ENCODE data around the gene ADGRD2. TPM values are rescaled to one million over a fixed set of nuclear protein-coding genes. Genes with fewer than 3 reads are reported as not detected.

ADGRD2 gene
- total RNA-seq, 1 donor from 2014 or later = not detected

DNA sequence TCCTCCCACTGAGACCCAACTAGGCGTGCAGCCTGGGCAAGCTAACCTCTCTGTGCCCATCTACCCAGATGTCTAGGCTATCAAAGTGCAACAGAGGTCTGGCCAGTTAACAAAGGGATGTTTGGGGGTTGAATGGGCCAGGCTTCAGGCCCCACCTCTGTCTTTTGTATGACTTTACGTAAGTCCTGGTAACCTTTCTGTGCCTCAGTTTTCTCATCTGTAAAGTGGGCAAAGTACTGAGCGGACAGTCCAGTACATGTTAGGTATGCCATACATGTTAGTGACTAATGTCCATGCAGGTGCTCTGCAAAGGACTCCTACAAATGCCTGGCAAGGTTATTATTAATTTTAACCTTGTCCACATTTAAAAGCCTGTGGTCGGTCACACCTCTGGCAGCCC is 43.0 kb downstream of the ADGRD2 start:
- no peak overlapping the region for H3K4me3 Mint-ChIP-seq
- TF ChIP-seq, protein P1, sequence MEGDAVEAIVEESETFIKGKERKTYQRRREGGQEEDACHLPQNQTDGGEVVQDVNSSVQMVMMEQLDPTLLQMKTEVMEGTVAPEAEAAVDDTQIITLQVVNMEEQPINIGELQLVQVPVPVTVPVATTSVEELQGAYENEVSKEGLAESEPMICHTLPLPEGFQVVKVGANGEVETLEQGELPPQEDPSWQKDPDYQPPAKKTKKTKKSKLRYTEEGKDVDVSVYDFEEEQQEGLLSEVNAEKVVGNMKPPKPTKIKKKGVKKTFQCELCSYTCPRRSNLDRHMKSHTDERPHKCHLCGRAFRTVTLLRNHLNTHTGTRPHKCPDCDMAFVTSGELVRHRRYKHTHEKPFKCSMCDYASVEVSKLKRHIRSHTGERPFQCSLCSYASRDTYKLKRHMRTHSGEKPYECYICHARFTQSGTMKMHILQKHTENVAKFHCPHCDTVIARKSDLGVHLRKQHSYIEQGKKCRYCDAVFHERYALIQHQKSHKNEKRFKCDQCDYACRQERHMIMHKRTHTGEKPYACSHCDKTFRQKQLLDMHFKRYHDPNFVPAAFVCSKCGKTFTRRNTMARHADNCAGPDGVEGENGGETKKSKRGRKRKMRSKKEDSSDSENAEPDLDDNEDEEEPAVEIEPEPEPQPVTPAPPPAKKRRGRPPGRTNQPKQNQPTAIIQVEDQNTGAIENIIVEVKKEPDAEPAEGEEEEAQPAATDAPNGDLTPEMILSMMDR (IDR thresholded peaks at IDR 0.05) = no peak
- ATAC-seq (ENCODE audit: low read depth) (no peak), DNase-seq (no peak)
- POLR2A ChIA-PET = no interaction called here
- H3K27ac Mint-ChIP-seq = no peak overlapping the region
- H3K9me3 Mint-ChIP-seq = no peaks in the 10 kb centered on the region
- CTCF ChIA-PET = no interaction called here
- H3K27me3 Mint-ChIP-seq = peaks cover 13% of the 10 kb centered on the region
- no peaks in the 10 kb centered on the region for H3K36me3 Mint-ChIP-seq (ENCODE audit: low read depth)
- intact Hi-C loops (cut with micrococcal nuclease) = no loop called here
- peaks cover 7% of the 10 kb centered on the region for H3K4me1 Mint-ChIP-seq

DNA sequence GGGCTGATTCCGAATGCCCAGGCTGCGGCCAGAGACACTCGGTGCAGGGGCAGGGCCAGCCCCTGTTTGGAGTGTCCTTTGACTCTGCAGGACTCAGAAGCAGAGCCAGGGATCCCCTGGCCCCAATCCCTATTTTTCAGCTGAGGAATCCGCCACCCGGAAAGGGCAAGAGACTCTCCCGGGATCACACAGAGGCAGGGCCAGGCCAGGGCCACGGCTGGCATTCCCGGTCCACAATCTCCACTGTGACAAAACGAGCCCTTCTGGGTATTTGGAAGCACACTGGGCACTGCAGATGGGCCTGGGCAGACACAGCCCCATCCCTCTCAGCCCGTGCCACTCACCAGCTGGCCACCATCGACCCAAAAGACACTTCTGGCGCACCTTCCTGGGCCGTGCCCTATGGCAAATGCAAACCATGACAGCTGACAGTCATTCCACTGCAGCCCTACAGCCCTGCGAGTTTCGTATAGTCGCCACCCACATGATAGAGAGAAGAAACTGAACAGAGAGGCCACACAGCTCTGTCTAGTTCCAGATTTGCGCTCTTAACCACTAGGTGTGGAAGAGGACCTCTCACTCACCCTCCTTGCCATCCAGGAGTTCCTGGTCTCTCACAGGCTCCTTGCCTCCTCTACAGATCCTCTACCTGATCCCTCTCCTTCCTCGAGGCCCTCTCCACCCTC is 43.7 kb downstream of the ADGRD2 start:
- Mint-ChIP-seq H3K4me1 (peaks cover 7% of the 10 kb centered on the region), H3K4me3 (no peak overlapping the region), H3K27ac (no peak overlapping the region), H3K27me3 (peaks cover 9% of the 10 kb centered on the region), H3K36me3 (ENCODE audit: low read depth) (no peaks in the 10 kb centered on the region), H3K9me3 (no peaks in the 10 kb centered on the region)
- ChIA-PET POLR2A (no interaction called here), CTCF (no interaction called here)
- DNase-seq = no peak
- intact Hi-C loops (cut with micrococcal nuclease) = no loop called here
- no peak for ATAC-seq (ENCODE audit: low read depth)
- TF ChIP-seq, protein P1 (IDR thresholded peaks at IDR 0.05) = no peak

DNA sequence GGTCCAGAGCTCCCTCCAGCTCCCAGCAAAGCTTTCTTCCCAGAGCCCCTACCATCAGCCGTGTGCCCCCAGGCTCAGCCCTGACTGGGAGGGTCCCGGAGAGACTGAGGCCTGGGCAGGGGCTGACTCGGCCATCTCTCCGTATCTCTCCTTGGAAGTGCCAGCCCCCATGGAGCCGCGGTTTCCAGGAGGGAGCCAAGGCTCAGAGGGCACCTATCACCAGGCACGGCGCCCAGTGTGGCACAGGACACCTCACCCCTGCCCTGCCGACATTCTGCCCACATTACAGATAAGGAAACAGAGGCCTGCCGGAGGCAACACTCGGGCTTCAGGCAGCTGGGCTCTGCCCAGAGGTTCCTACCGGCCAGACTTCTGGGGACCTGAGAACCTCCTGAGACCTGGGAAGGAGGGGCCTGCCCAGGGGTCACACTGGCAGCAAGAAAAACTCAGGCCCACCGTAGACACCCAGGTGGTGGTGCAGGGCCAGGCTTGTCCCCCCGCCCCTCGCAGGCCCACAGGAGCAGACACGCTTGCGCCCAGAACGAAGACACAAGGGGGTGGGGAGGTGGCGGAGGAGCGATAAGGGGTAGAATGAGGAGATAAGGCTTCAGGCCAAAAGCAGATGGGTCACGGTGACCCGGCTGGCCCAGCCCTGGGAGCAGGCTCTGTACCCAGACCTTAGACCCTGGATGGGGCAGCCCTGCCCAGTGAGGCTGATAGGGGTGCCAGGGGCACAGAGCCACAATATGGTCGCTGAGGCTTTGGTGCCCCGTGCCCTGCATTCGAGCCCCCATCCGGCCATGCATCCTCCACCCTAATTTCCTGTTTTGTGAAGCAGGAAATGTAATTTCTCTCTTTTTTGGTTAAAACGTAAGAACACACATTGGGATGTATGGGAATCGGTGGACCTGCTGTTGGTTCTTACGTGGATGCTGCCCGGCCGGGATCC is 45.1 kb downstream of the ADGRD2 start:
- DNase-seq (no peak), ATAC-seq (ENCODE audit: low read depth) (no peak)
- ChIA-PET POLR2A (no interaction called here), CTCF (no interaction called here)
- Mint-ChIP-seq H3K4me1 (peaks cover 7% of the 10 kb centered on the region), H3K36me3 (ENCODE audit: low read depth) (no peaks in the 10 kb centered on the region), H3K4me3 (no peak overlapping the region), H3K27me3 (peaks cover 8% of the 10 kb centered on the region), H3K9me3 (no peaks in the 10 kb centered on the region), H3K27ac (no peak overlapping the region)
- TF ChIP-seq, protein P1 (IDR thresholded peaks at IDR 0.05) = no peak
- intact Hi-C loops (cut with micrococcal nuclease) = no loop called here

DNA sequence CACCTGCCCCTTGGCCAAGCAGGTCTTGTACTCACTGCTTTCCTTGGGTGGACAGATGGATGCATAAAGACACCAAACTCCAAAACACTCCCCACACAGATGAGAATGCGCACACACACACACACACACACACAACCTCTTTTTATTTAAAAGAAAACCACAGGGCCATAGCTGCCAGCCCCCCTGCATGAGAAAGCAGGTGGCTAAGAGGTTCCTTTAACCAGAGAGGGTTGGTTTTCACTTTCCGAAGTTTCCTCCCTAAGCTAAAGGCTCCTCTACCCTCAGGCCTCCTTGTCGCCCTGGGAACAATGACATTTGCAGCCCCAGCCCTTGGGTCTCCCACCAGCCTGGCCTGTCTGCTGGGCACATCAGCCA is 45.8 kb downstream of the ADGRD2 start:
- ATAC-seq (ENCODE audit: low read depth) = no peak
- CTCF ChIA-PET = no interaction called here
- intact Hi-C loops (cut with micrococcal nuclease) = no loop called here

DNA sequence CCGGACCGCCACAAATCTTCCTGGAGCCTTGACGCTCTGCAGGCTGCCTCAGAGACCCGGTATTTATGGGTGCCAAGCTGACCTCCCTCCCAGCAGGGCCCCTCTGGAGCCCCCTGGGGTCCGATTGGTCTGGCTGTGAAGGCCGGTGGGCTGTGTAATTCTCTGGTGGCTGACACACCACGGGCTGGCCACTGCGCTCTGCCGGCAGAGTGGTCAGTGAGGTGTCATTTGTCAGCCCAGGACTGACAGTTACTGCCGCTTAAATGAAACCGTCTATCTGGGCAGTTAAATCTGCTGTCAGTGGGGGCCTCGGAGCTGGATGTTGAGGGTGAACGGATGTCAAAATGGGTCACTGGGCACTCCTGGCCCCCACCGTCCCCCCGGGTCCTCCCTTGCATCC is 46.2 kb downstream of the ADGRD2 start:
- Mint-ChIP-seq H3K4me3 (no peak overlapping the region), H3K36me3 (ENCODE audit: low read depth) (no peaks in the 10 kb centered on the region), H3K9me3 (no peaks in the 10 kb centered on the region), H3K27ac (no peak overlapping the region), H3K27me3 (peaks cover 14% of the 10 kb centered on the region), H3K4me1 (peaks cover 7% of the 10 kb centered on the region)
- intact Hi-C loops (cut with micrococcal nuclease) = no loop called here
- ATAC-seq (ENCODE audit: low read depth) = no peak
- ChIA-PET CTCF (no interaction called here), POLR2A (no interaction called here)
- TF ChIP-seq, protein P1 (IDR thresholded peaks at IDR 0.05) = no peak
- DNase-seq = no peak

More for the DNA sequence above, 45.8 kb downstream of the ADGRD2 start:
- no peak for DNase-seq
- POLR2A ChIA-PET = no interaction called here
- TF ChIP-seq, protein P1 (IDR thresholded peaks at IDR 0.05) = no peak
- Mint-ChIP-seq H3K27ac (no peak overlapping the region), H3K9me3 (no peaks in the 10 kb centered on the region), H3K4me3 (no peak overlapping the region), H3K36me3 (ENCODE audit: low read depth) (no peaks in the 10 kb centered on the region), H3K4me1 (peaks cover 7% of the 10 kb centered on the region), H3K27me3 (peaks cover 14% of the 10 kb centered on the region)
